ENCODE data around the gene NCCRP1. TPM values are rescaled to one million over a fixed set of nuclear protein-coding genes. Genes with fewer than 3 reads are reported as not detected.
A peak's percentile ranks its signal among the peaks of the same experiment; 100 is the strongest.

Gene NCCRP1
- total and polyA plus RNA-seq, 2 donors (not counting 1 experiment from before 2014, with no cell fraction given): not detected

DNA sequence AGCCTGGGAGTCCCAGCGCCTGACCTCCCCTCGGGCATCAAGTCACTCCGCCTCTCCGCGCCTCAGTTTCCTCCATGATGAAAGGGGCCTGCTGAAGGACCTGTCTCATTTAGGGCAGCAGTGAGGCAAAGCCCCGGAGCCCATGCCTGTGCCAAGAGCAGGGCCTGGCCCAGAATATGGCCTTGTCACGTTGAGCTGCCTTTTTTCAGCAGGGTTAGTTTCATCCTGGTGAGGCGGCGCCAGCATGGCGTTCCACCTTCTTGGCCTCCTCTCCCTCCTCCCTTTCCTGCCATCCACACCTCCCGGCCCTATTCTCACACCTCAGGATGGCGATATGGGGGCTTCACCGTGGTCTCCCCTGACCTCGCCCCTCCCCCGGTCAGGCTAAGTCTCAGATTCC, 41.0 kb upstream of the NCCRP1 start:
- Histone ChIP-seq H3K27me3 (ENCODE audit: control insufficient read depth, insufficient read depth, low read length) (no peaks in the 10 kb centered on the region), H4K20me1 (ENCODE audit: control insufficient read depth, extremely low read depth, insufficient read depth, low read length) (no peaks in the 10 kb centered on the region), H3K27ac (ENCODE audit: insufficient read depth, low read length) (no peak overlapping the region), H3K79me2 (ENCODE audit: control insufficient read depth, insufficient read depth, low read length) (peaks cover 33% of the 10 kb centered on the region), H3K4me2 (ENCODE audit: extremely low read depth, insufficient read depth, low read length) (no peak overlapping the region), H3K9me3 (ENCODE audit: control insufficient read depth, insufficient read depth, low read depth, low read length) (no peaks in the 10 kb centered on the region), H3K36me3 (ENCODE audit: control insufficient read depth, insufficient read depth, low read length) (peaks cover 2% of the 10 kb centered on the region), H2AFZ (ENCODE audit: low read length) (no peak overlapping the region), H3K4me3 (replicated peaks in 1 of 4; ENCODE audit: control extremely low read depth in 1 of 4, insufficient read depth in 1 of 4, low read depth in 3 of 4, low read length in 4 of 4) (no peak overlapping the region), H3K9ac (ENCODE audit: insufficient read depth, low read length) (no peak overlapping the region), H3K4me1 (ENCODE audit: control insufficient read depth, extremely low read depth, insufficient read depth, low read length) (no peaks in the 10 kb centered on the region)
- no peak for DNase-seq (ENCODE audit: low read depth in 2 of 2)
- TF ChIP-seq, protein P1, sequence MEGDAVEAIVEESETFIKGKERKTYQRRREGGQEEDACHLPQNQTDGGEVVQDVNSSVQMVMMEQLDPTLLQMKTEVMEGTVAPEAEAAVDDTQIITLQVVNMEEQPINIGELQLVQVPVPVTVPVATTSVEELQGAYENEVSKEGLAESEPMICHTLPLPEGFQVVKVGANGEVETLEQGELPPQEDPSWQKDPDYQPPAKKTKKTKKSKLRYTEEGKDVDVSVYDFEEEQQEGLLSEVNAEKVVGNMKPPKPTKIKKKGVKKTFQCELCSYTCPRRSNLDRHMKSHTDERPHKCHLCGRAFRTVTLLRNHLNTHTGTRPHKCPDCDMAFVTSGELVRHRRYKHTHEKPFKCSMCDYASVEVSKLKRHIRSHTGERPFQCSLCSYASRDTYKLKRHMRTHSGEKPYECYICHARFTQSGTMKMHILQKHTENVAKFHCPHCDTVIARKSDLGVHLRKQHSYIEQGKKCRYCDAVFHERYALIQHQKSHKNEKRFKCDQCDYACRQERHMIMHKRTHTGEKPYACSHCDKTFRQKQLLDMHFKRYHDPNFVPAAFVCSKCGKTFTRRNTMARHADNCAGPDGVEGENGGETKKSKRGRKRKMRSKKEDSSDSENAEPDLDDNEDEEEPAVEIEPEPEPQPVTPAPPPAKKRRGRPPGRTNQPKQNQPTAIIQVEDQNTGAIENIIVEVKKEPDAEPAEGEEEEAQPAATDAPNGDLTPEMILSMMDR (conservative IDR thresholded peaks at IDR 0.05 in 1 of 2, IDR thresholded peaks at IDR 0.05 in 1 of 2; ENCODE audit: low read depth in 1 of 2, low read length in 2 of 2): no peak
- TF ChIP-seq EZH2 (IDR thresholded peaks at IDR 0.05; ENCODE audit: low read length, missing control alignments): no peak

DNA sequence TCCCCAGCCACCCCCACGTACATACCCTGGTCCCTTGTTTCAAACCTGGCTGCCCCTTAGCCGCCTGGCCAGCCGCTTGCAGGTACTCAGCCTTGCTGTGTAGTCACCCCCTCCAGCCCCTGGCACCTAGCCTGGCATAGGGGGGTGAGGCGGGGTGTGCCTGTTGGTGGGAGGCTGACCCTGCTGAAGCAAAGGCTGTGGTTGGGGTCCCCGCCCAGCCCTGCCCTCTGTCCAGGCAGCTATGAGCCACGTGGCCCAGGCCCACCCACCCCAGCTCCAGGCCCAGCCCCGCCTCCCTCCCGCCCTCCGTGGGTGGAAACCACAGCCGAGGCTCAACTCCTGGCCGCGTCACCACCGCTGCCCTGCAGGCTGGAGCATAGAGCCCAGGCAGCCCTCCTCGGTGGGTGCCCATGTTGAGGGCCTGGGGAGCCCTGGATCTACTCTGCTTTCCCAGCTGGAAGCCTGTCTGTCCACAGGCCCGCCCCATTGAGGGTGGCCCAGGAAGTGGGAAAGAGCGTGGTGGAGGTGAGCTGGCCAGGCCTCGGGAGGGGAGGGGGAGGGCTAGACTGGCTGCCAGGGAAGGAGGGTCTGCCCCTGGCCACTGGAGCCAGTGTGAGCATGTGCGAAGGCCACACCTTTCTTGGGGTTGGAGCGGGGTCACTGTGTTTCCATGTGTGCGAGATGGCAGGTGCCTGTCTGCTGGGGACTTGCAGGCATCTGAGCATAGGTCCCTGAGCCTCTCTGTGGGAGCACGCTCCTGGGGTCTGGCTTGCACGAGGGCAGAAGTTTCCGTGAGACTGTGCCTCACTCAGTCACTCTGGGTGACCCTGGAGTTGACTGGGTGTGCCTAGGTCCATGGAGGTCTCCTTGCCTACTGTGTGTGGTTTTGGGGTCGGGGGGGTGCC, 40.2 kb upstream of the NCCRP1 start:
- Histone ChIP-seq H3K79me2 (ENCODE audit: control insufficient read depth, insufficient read depth, low read length) (peaks cover 38% of the 10 kb centered on the region), H3K9ac (ENCODE audit: insufficient read depth, low read length) (no peak overlapping the region), H4K20me1 (ENCODE audit: control insufficient read depth, extremely low read depth, insufficient read depth, low read length) (no peaks in the 10 kb centered on the region), H3K4me2 (ENCODE audit: extremely low read depth, insufficient read depth, low read length) (peak overlapping the region; percentile 11), H2AFZ (ENCODE audit: low read length) (no peak overlapping the region), H3K4me1 (ENCODE audit: control insufficient read depth, extremely low read depth, insufficient read depth, low read length) (no peaks in the 10 kb centered on the region), H3K27ac (ENCODE audit: insufficient read depth, low read length) (no peak overlapping the region), H3K9me3 (ENCODE audit: control insufficient read depth, insufficient read depth, low read depth, low read length) (no peaks in the 10 kb centered on the region), H3K36me3 (ENCODE audit: control insufficient read depth, insufficient read depth, low read length) (peaks cover 2% of the 10 kb centered on the region), H3K4me3 (replicated peaks in 1 of 4; ENCODE audit: control extremely low read depth in 1 of 4, insufficient read depth in 1 of 4, low read depth in 3 of 4, low read length in 4 of 4) (peak overlapping the region in 1 of 4 experiments; percentile 23), H3K27me3 (ENCODE audit: control insufficient read depth, insufficient read depth, low read length) (no peaks in the 10 kb centered on the region)
- TF ChIP-seq, protein P1 (conservative IDR thresholded peaks at IDR 0.05 in 1 of 2, IDR thresholded peaks at IDR 0.05 in 1 of 2; ENCODE audit: low read depth in 1 of 2, low read length in 2 of 2): no peak
- no peak for TF ChIP-seq EZH2 (IDR thresholded peaks at IDR 0.05; ENCODE audit: low read length, missing control alignments)
- peak in 1 of 2 donors; percentile 55 for DNase-seq (ENCODE audit: low read depth in 2 of 2)

DNA sequence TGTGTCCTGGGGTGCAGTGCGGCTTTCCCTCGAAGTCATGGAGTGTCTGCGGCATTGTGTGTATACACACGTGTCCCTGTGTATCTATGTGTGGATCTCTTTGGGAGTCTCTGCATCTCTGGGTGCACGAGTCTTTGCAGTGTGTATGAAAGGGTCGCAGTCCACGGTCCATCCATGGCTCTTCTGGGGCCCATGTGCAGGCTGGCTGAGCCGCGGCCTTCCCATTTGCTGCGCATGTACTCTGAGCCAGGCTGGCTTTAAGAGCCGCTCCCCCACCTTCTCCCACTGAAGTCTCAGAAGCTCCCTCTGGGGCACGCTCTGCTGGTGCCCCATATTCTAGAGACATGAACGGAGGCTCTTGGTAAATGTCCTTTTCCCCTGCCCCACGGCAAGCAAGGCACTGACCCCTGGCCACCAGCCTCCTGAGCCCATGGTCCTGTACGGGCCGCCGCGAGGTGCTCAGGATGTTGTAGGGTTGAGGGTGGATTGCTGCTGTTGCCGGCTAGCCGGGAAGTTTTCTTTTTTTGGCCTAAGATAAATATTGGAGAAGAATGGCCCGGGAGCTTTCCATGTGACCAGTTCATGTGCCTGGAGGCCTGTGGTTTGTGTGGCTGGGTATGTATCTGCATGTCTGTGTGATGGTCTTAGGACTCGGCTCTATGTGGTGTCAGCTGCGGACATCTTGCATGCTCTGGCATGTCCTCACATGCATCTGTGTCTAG, 39.3 kb upstream of the NCCRP1 start:
- Histone ChIP-seq H3K9me3 (ENCODE audit: control insufficient read depth, insufficient read depth, low read depth, low read length) (no peaks in the 10 kb centered on the region), H4K20me1 (ENCODE audit: control insufficient read depth, extremely low read depth, insufficient read depth, low read length) (no peaks in the 10 kb centered on the region), H3K27me3 (ENCODE audit: control insufficient read depth, insufficient read depth, low read length) (no peaks in the 10 kb centered on the region), H3K79me2 (ENCODE audit: control insufficient read depth, insufficient read depth, low read length) (peaks cover 39% of the 10 kb centered on the region), H3K27ac (ENCODE audit: insufficient read depth, low read length) (no peak overlapping the region), H3K4me1 (ENCODE audit: control insufficient read depth, extremely low read depth, insufficient read depth, low read length) (no peaks in the 10 kb centered on the region), H2AFZ (ENCODE audit: low read length) (no peak overlapping the region), H3K4me3 (replicated peaks in 1 of 4; ENCODE audit: control extremely low read depth in 1 of 4, insufficient read depth in 1 of 4, low read depth in 3 of 4, low read length in 4 of 4) (no peak overlapping the region), H3K9ac (ENCODE audit: insufficient read depth, low read length) (no peak overlapping the region), H3K4me2 (ENCODE audit: extremely low read depth, insufficient read depth, low read length) (peak overlapping the region; percentile 40), H3K36me3 (ENCODE audit: control insufficient read depth, insufficient read depth, low read length) (peaks cover 2% of the 10 kb centered on the region)
- TF ChIP-seq EZH2 (IDR thresholded peaks at IDR 0.05; ENCODE audit: low read length, missing control alignments): no peak
- TF ChIP-seq, protein P1 (conservative IDR thresholded peaks at IDR 0.05 in 1 of 2, IDR thresholded peaks at IDR 0.05 in 1 of 2; ENCODE audit: low read depth in 1 of 2, low read length in 2 of 2): no peak
- peak; percentile 8 to 29 for DNase-seq (ENCODE audit: low read depth in 2 of 2)
